CD8-positive, alpha-beta memory T cell (primary cell): ENCODE results near the gene ZNF526. TPM values are rescaled to one million over a fixed set of nuclear protein-coding genes. Genes with fewer than 3 reads are reported as not detected.

Experiments
- CTCF ChIA-PET: fragments of 350-600 bp; sonication (Branson Sonifier 250); formaldehyde crosslinking; loops from one replicate; lab custom pipeline; 2021; ENCODE audit warnings: antibody characterized with exemption; lab: Charles Lee
- POLR2A ChIA-PET: fragments of 350-600 bp; sonication (Branson Sonifier 250); formaldehyde crosslinking; loops from one replicate; lab custom pipeline; 2021; ENCODE audit warnings: antibody characterized with exemption; lab: Charles Lee
- DNase-seq, 5 donors: peaks; one replicate each; pipeline versions ENCODE4 v3.0.0 to v3.0.0-alpha.2; 2020 to 2022; ENCODE audit warnings: mixed read lengths in 1 of 5
- H3K27ac ChIP-seq: one replicate; pipeline ENCODE4 v1.7.0; 2013; ENCODE audit warnings: low read depth, mild to moderate bottlenecking, low read length, moderate library complexity
- H3K27me3 ChIP-seq: 2 replicates; pipeline ENCODE4 v1.7.0; 2013; ENCODE audit warnings: low read length, mild to moderate bottlenecking; ENCODE audit not compliant: insufficient read depth, poor library complexity, severe bottlenecking
- H3K36me3 ChIP-seq: 2 replicates; pipeline ENCODE4 v1.7.0; 2013; ENCODE audit warnings: mild to moderate bottlenecking, low read length, moderate library complexity; ENCODE audit not compliant: insufficient read depth
- H3K4me1 ChIP-seq: 2 replicates; pipeline ENCODE4 v1.7.0; 2013; ENCODE audit warnings: mild to moderate bottlenecking, low read length, moderate library complexity; ENCODE audit not compliant: insufficient read depth
- H3K4me3 ChIP-seq: 2 replicates; pipeline ENCODE4 v1.7.0; 2013; ENCODE audit warnings: mild to moderate bottlenecking, low read length
- H3K9me3 ChIP-seq: 2 replicates; pipeline ENCODE4 v1.7.0; 2013; ENCODE audit warnings: mild to moderate bottlenecking, low read length
- H3K27ac Mint-ChIP-seq, 8 donors: one replicate each; pipeline ENCODE4 v1.8.0; 2020 to 2021; ENCODE audit warnings: mixed read lengths in 8 of 8, mild to moderate bottlenecking in 6 of 8, inconsistent platforms in 3 of 8, moderate library complexity in 3 of 8
- H3K27me3 Mint-ChIP-seq, 2 donors: one replicate each; pipeline ENCODE4 v1.8.0; 2020 to 2021; ENCODE audit warnings: mixed read lengths in 2 of 2, mild to moderate bottlenecking in 1 of 2, moderate library complexity in 1 of 2
- H3K36me3 Mint-ChIP-seq, 3 donors: one replicate each; pipeline ENCODE4 v1.8.0; 2020 to 2021; ENCODE audit warnings: mixed read lengths in 3 of 3, inconsistent platforms in 1 of 3, mild to moderate bottlenecking in 1 of 3
- H3K4me1 Mint-ChIP-seq, 3 donors: one replicate each; pipeline ENCODE4 v1.8.0; 2020 to 2021; ENCODE audit warnings: mixed read lengths in 3 of 3, inconsistent platforms in 1 of 3, mild to moderate bottlenecking in 1 of 3
- H3K4me3 Mint-ChIP-seq, 7 donors: one replicate each; pipeline ENCODE4 v1.8.0; 2020 to 2021; ENCODE audit warnings: mixed read lengths in 7 of 7, mild to moderate bottlenecking in 6 of 7, moderate library complexity in 4 of 7, inconsistent platforms in 2 of 7
- H3K9me3 Mint-ChIP-seq, 5 donors: one replicate each; pipeline ENCODE4 v1.8.0; 2020 to 2022; ENCODE audit warnings: mixed read lengths in 5 of 5, mild to moderate bottlenecking in 3 of 5, moderate library complexity in 2 of 5, inconsistent platforms in 1 of 5
- polyA plus RNA-seq: library from polyadenylated mRNA; unstranded; fragments of 300-500 nt; fragmentation: Illumina TruSeq; gene quantifications from one replicate; pipeline ENCODE4 v1.2.3, GENCODE V29; 2021
- total RNA-seq, 2 experiments: library from RNA; stranded (reverse); gene quantifications; one replicate each; pipeline ENCODE4 v1.2.3, GENCODE V29; 2021

The ZNF526 gene
- total and polyA plus RNA-seq, 3 experiments from 2014 or later = 9.0 to 20.5 (median 18.4) TPM

- Histone ChIP-seq H3K27ac (no peak overlapping the region), H3K4me3 (peak overlapping the region; percentile 0), H3K36me3 (peaks cover 11% of the 10 kb centered on the region), H3K27me3 (no peaks in the 10 kb centered on the region), H3K4me1 (peaks cover 74% of the 10 kb centered on the region), H3K9me3 (no peaks in the 10 kb centered on the region)
- H3K36me3 Mint-ChIP-seq = peaks cover 3 to 49% (median 10%) of the 10 kb centered on the region in 3 donors
- H3K27me3 Mint-ChIP-seq = peaks cover 0 to 1% of the 10 kb centered on the region in 2 donors
- CTCF ChIA-PET = interaction anchor here (1.0 to 2.7 kb wide), 3 partner anchors 9 to 21 kb away, joined by 3 to 10 read pairs (median 3); no protein-coding TSS in a partner anchor
- no peak for DNase-seq
- H3K4me3 Mint-ChIP-seq = peak overlapping the region in 5 of 7 donors; percentile 19 to 32 (median 29)
- H3K9me3 Mint-ChIP-seq = peaks cover 0 to 3% (median 0%) of the 10 kb centered on the region in 5 donors
- POLR2A ChIA-PET = interaction anchor here (0.7 to 2.1 kb wide), 3 partner anchors 10 to 65 kb away, joined by 3 to 9 read pairs (median 4); partner anchors contain the start of gene POU2F2
- H3K4me1 Mint-ChIP-seq = peaks cover 70 to 80% (median 79%) of the 10 kb centered on the region in 3 donors
- H3K27ac Mint-ChIP-seq = peak overlapping the region; percentile 51 to 85 (median 80)
Observed at GRCh38 chr19:42197375-42197817, 22.7 kb upstream of the ZNF526 start.

- peak overlapping the region; percentile 85 to 98 (median 97) for H3K27ac Mint-ChIP-seq
- peaks cover 3 to 63% (median 13%) of the 10 kb centered on the region in 3 donors for H3K36me3 Mint-ChIP-seq
- Histone ChIP-seq H3K27me3 (no peaks in the 10 kb centered on the region), H3K9me3 (no peaks in the 10 kb centered on the region), H3K4me1 (peaks cover 87% of the 10 kb centered on the region), H3K4me3 (peak overlapping the region; percentile 61), H3K27ac (peak overlapping the region; percentile 88), H3K36me3 (peaks cover 22% of the 10 kb centered on the region)
- no peaks in the 10 kb centered on the region for H3K9me3 Mint-ChIP-seq
- H3K27me3 Mint-ChIP-seq = peaks cover 0 to 1% of the 10 kb centered on the region in 2 donors
- ChIA-PET POLR2A (interaction anchor here (0.6 to 2.3 kb wide), 12 partner anchors 14 to 85 kb away, joined by 3 to 11 read pairs (median 5); partner anchors contain the start of genes DEDD2, GSK3A and ZNF526), CTCF (interaction anchor here (1.0 to 2.7 kb wide), 12 partner anchors 14 to 89 kb away, joined by 3 to 13 read pairs (median 4); partner anchors contain the start of genes DEDD2, GSK3A, POU2F2 and ZNF526)
- H3K4me1 Mint-ChIP-seq = peaks cover 77 to 84% (median 81%) of the 10 kb centered on the region in 3 donors
- peak overlapping the region; percentile 64 to 92 (median 86) for H3K4me3 Mint-ChIP-seq
- peak; percentile 73 to 91 (median 86) for DNase-seq
Observed at GRCh38 chr19:42198676-42199439, 21.3 kb upstream of the ZNF526 start.

GRCh38 chr19:42199440-42200115 lies 20.5 kb upstream of the ZNF526 start:
- Mint-ChIP-seq H3K4me1 (peaks cover 78 to 85% (median 82%) of the 10 kb centered on the region in 3 donors), H3K27me3 (peaks cover 0 to 1% of the 10 kb centered on the region in 2 donors), H3K4me3 (peak overlapping the region; percentile 64 to 92 (median 86)), H3K27ac (peak overlapping the region; percentile 85 to 98 (median 97)), H3K36me3 (peaks cover 3 to 70% (median 11%) of the 10 kb centered on the region in 3 donors), H3K9me3 (no peaks in the 10 kb centered on the region)
- H3K4me1 ChIP-seq = peaks cover 93% of the 10 kb centered on the region
- peak overlapping the region; percentile 61 for H3K4me3 ChIP-seq
- H3K36me3 ChIP-seq = peaks cover 27% of the 10 kb centered on the region
- ChIA-PET POLR2A (interaction anchor here (0.6 to 2.3 kb wide), 12 partner anchors 14 to 84 kb away, joined by 3 to 11 read pairs (median 5); partner anchors contain the start of genes DEDD2, GSK3A and ZNF526), CTCF (interaction anchor here (1.0 to 2.7 kb wide), 12 partner anchors 15 to 90 kb away, joined by 3 to 13 read pairs (median 4); partner anchors contain the start of genes DEDD2, GSK3A and ZNF526)
- H3K27ac ChIP-seq = peak overlapping the region; percentile 88
- H3K27me3 ChIP-seq = no peaks in the 10 kb centered on the region
- peak in 4 of 5 donors; percentile 54 to 73 (median 56) for DNase-seq
- H3K9me3 ChIP-seq = no peaks in the 10 kb centered on the region

GRCh38 chr19:42200116-42200715 lies 19.9 kb upstream of the ZNF526 start:
- Mint-ChIP-seq H3K4me3 (peak overlapping the region; percentile 77 to 92 (median 86)), H3K4me1 (peaks cover 83 to 92% (median 89%) of the 10 kb centered on the region in 3 donors), H3K27ac (peak overlapping the region; percentile 85 to 98 (median 97)), H3K27me3 (peaks cover 0 to 1% of the 10 kb centered on the region in 2 donors), H3K36me3 (peaks cover 8 to 76% (median 11%) of the 10 kb centered on the region in 3 donors), H3K9me3 (no peaks in the 10 kb centered on the region)
- peak in 1 of 5 donors; percentile 23 for DNase-seq
- ChIA-PET POLR2A (interaction anchor here (0.9 to 2.3 kb wide), 7 partner anchors 15 to 70 kb away, joined by 5 to 11 read pairs (median 6); partner anchors contain the start of genes DEDD2, GSK3A and ZNF526), CTCF (interaction anchor here (1.0 to 2.3 kb wide), 8 partner anchors 15 to 122 kb away, joined by 3 to 13 read pairs (median 4); partner anchors contain the start of genes DEDD2 and ZNF526)
- Histone ChIP-seq H3K4me1 (peaks cover 96% of the 10 kb centered on the region), H3K9me3 (no peaks in the 10 kb centered on the region), H3K27me3 (no peaks in the 10 kb centered on the region), H3K4me3 (peak overlapping the region; percentile 61), H3K36me3 (peaks cover 31% of the 10 kb centered on the region), H3K27ac (peak overlapping the region; percentile 88)

GRCh38 chr19:42201489-42202289 lies 18.4 kb upstream of the ZNF526 start:
- Histone ChIP-seq H3K27me3 (no peaks in the 10 kb centered on the region), H3K4me1 (peaks cover 84% of the 10 kb centered on the region), H3K27ac (peak overlapping the region; percentile 88), H3K4me3 (peak overlapping the region; percentile 22), H3K9me3 (no peaks in the 10 kb centered on the region), H3K36me3 (peaks cover 42% of the 10 kb centered on the region)
- Mint-ChIP-seq H3K36me3 (peaks cover 8 to 83% (median 13%) of the 10 kb centered on the region in 3 donors), H3K27ac (peak overlapping the region; percentile 85 to 98 (median 97)), H3K4me1 (peaks cover 81 to 91% (median 90%) of the 10 kb centered on the region in 3 donors), H3K4me3 (peak overlapping the region; percentile 77 to 92 (median 82)), H3K9me3 (no peaks in the 10 kb centered on the region), H3K27me3 (peaks cover 0 to 1% of the 10 kb centered on the region in 2 donors)
- CTCF ChIA-PET = interaction anchor here (0.7 to 1.5 kb wide), 4 partner anchors 17 to 124 kb away, joined by 3 to 4 read pairs (median 3); no protein-coding TSS in a partner anchor
- peak in 4 of 5 donors; percentile 39 to 71 (median 59) for DNase-seq
- POLR2A ChIA-PET = interaction anchor here (0.5 to 0.9 kb wide), 2 partner anchors 13 to 15 kb away, joined by 3 to 6 read pairs; no protein-coding TSS in a partner anchor

GRCh38 chr19:42202290-42202880 lies 17.7 kb upstream of the ZNF526 start:
- H3K4me3 ChIP-seq = peak overlapping the region; percentile 22
- H3K4me1 ChIP-seq = peaks cover 83% of the 10 kb centered on the region
- H3K9me3 ChIP-seq = no peaks in the 10 kb centered on the region
- peaks cover 46% of the 10 kb centered on the region for H3K36me3 ChIP-seq
- peak overlapping the region; percentile 77 to 92 (median 82) for H3K4me3 Mint-ChIP-seq
- ChIA-PET CTCF (interaction anchor here (0.7 to 1.3 kb wide), 2 partner anchors 18 to 77 kb away, joined by 3 to 4 read pairs; no protein-coding TSS in a partner anchor), POLR2A (interaction anchor here (0.5 to 1.0 kb wide), 4 partner anchors 8 to 112 kb away, joined by 3 to 8 read pairs (median 4); no protein-coding TSS in a partner anchor)
- no peaks in the 10 kb centered on the region for H3K27me3 ChIP-seq
- H3K4me1 Mint-ChIP-seq = peaks cover 77 to 90% (median 90%) of the 10 kb centered on the region in 3 donors
- peak overlapping the region; percentile 19 for H3K27ac ChIP-seq
- DNase-seq = no peak
- H3K27ac Mint-ChIP-seq = peak overlapping the region; percentile 85 to 98 (median 97)
- no peaks in the 10 kb centered on the region for H3K9me3 Mint-ChIP-seq
- peaks cover 8 to 83% (median 13%) of the 10 kb centered on the region in 3 donors for H3K36me3 Mint-ChIP-seq
- H3K27me3 Mint-ChIP-seq = peaks cover 0 to 1% of the 10 kb centered on the region in 2 donors
